SU-DHL-6 (cell line): ENCODE measurements around the gene NMU.

Experiments used
- H2AFZ ChIP-seq: fragments of 200-600 bp; sonication (generic); 2 replicates; pipeline ENCODE4 v1.6.1; 2014; ENCODE audit warnings: low read depth, mild to moderate bottlenecking, moderate library complexity, mixed read lengths, antibody characterized with exemption, low read length; ENCODE audit not compliant: severe bottlenecking
- H3F3A ChIP-seq: fragments of 200-600 bp; shearing (Covaris generic); 2 replicates; pipeline ENCODE4 v1.6.0; 2016; ENCODE audit warnings: antibody characterized with exemption, mild to moderate bottlenecking; ENCODE audit not compliant: insufficient read depth
- H3K27ac ChIP-seq: fragments of 200-600 bp; sonication (generic); 2 replicates; pipeline ENCODE4 v1.5.1; 2016; ENCODE audit warnings: low read depth, mild to moderate bottlenecking, low read length, moderate library complexity, mixed read lengths
- H3K27me3 ChIP-seq: fragments of 200-600 bp; sonication (generic), shearing (Covaris generic); 2 replicates; pipeline ENCODE4 v1.6.0; 2014; ENCODE audit warnings: mild to moderate bottlenecking, low read length
- H3K36me3 ChIP-seq: fragments of 200-600 bp; sonication (generic); 2 replicates; pipeline ENCODE4 v1.6.1; 2014; ENCODE audit warnings: mild to moderate bottlenecking, low read length, mixed read lengths
- H3K4me2 ChIP-seq: fragments of 300-600, 200-600 bp; shearing (Covaris generic), sonication (generic); 2 replicates; pipeline ENCODE4 v1.6.0; 2014; ENCODE audit warnings: low read length, low read depth, mild to moderate bottlenecking; ENCODE audit not compliant: poor library complexity, severe bottlenecking
- H3K4me3 ChIP-seq: fragments of 200-600 bp; sonication (generic); 2 replicates; pipeline ENCODE4 v1.5.1; 2014; ENCODE audit warnings: antibody characterized with exemption, low read length, mild to moderate bottlenecking, mixed read lengths; ENCODE audit not compliant: insufficient read depth, poor library complexity, severe bottlenecking
- H3K79me2 ChIP-seq: fragments of 200-600 bp; sonication (generic); 2 replicates; pipeline ENCODE4 v1.6.1; 2014; ENCODE audit warnings: mild to moderate bottlenecking, low read length, moderate library complexity; ENCODE audit not compliant: insufficient read depth
- H3K9ac ChIP-seq: fragments of 200-600 bp; sonication (generic); 2 replicates; pipeline ENCODE4 v1.7.0; 2014; ENCODE audit warnings: mild to moderate bottlenecking, low read length
- H3K9me2 ChIP-seq: fragments of 200-600 bp; sonication (generic); replicated peaks from 2 replicates; pipeline ENCODE4 v1.6.1; 2014; ENCODE audit warnings: low read length; ENCODE audit not compliant: insufficient read depth
- H3K9me3 ChIP-seq: fragments of 200-600 bp; sonication (generic); 2 replicates; pipeline ENCODE4 v1.6.1; 2014; ENCODE audit warnings: low read length, mixed read lengths; ENCODE audit not compliant: insufficient read depth
- H4K20me1 ChIP-seq: fragments of 200-600 bp; sonication (generic); 2 replicates; pipeline ENCODE4 v1.6.1; 2014; ENCODE audit warnings: low read depth, mild to moderate bottlenecking, antibody characterized with exemption, low read length, moderate library complexity, mixed read lengths
- EZH2phosphoT487 ChIP-seq: fragments of 200-600 bp; sonication (generic), shearing (Covaris generic); conservative IDR thresholded peaks from 2 replicates; pipeline ENCODE4 v1.6.1; 2018; ENCODE audit warnings: mild to moderate bottlenecking, antibody characterized with exemption, low read length, moderate library complexity, mixed read lengths
- TF ChIP-seq, protein P1 (sequence below): fragments of 200-600 bp; sonication (generic); IDR thresholded peaks from one replicate; pipeline ENCODE4 v1.5.1; 2017; ENCODE audit warnings: antibody characterized with exemption, mild to moderate bottlenecking, low read length, moderate library complexity; ENCODE audit not compliant: insufficient read depth, poor library complexity, severe bottlenecking

NMU gene

DNA sequence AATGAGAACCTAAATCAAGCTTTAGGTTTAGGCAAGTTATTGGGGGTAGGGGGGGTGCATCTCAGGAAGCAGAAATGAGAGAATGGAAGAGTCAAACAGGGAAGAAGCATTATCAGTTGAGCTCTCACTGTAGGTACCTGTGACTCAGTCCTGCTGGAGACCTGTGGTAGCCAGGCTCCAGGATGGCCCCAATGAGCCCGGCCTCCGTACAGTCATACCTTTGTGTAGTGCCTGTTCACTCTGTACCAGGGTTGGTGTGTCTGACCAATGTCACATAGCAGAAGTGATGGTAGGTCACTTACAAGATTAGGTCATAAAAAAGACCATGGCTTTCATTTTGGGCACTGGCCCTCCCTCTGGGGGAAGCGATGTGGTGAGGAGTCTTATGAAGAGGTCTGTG, 45.3 kb upstream of the NMU start:
- Histone ChIP-seq H3K27me3 (no peaks in the 10 kb centered on the region), H3K9me2 (no peaks in the 10 kb centered on the region), H3K36me3 (no peaks in the 10 kb centered on the region), H3K4me2 (no peak overlapping the region), H4K20me1 (no peaks in the 10 kb centered on the region), H2AFZ (no peak overlapping the region), H3K9me3 (no peaks in the 10 kb centered on the region), H3K79me2 (no peaks in the 10 kb centered on the region), H3K4me3 (no peak overlapping the region), H3F3A (no peaks in the 10 kb centered on the region), H3K9ac (no peak overlapping the region), H3K27ac (no peak overlapping the region)
- TF ChIP-seq, protein P1, sequence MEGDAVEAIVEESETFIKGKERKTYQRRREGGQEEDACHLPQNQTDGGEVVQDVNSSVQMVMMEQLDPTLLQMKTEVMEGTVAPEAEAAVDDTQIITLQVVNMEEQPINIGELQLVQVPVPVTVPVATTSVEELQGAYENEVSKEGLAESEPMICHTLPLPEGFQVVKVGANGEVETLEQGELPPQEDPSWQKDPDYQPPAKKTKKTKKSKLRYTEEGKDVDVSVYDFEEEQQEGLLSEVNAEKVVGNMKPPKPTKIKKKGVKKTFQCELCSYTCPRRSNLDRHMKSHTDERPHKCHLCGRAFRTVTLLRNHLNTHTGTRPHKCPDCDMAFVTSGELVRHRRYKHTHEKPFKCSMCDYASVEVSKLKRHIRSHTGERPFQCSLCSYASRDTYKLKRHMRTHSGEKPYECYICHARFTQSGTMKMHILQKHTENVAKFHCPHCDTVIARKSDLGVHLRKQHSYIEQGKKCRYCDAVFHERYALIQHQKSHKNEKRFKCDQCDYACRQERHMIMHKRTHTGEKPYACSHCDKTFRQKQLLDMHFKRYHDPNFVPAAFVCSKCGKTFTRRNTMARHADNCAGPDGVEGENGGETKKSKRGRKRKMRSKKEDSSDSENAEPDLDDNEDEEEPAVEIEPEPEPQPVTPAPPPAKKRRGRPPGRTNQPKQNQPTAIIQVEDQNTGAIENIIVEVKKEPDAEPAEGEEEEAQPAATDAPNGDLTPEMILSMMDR: no peak
- TF ChIP-seq EZH2phosphoT487: no peak

DNA sequence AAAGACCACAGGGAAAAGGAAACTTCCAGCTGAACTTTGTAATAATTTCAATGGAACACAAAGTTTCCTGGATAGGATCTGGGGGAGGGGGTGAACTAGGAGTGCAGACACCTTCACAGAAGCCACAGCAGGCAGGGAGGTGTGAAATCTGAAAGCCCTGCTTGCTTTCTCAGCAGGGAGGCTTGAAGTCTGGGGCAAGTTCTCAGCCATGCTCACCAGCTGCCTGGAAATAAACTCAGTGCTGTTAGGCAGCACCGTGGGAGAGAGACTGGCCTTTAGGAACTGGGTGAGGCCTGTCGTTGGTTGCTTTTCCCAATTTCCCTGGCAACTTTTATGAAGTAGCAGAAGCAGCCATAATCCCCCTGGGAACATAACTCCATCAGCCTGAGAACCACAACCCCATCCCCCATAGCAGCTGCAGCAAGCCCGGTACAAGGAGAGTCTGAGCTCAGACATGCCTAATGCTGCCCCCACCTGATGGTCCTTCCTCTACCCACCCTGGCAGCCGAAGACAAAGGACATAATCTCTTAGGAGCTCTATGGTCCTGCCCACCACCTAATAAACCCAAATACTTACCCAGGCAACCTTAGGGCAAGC, 39.2 kb upstream of the NMU start:
- Histone ChIP-seq H3K27me3 (no peaks in the 10 kb centered on the region), H3K27ac (no peak overlapping the region), H3K9me3 (no peaks in the 10 kb centered on the region), H3K9me2 (no peaks in the 10 kb centered on the region), H3K9ac (no peak overlapping the region), H3F3A (no peaks in the 10 kb centered on the region), H4K20me1 (no peaks in the 10 kb centered on the region), H3K4me3 (no peak overlapping the region), H3K4me2 (no peak overlapping the region), H2AFZ (no peak overlapping the region), H3K79me2 (no peaks in the 10 kb centered on the region), H3K36me3 (no peaks in the 10 kb centered on the region)
- no peak for TF ChIP-seq EZH2phosphoT487
- TF ChIP-seq, protein P1: no peak

DNA sequence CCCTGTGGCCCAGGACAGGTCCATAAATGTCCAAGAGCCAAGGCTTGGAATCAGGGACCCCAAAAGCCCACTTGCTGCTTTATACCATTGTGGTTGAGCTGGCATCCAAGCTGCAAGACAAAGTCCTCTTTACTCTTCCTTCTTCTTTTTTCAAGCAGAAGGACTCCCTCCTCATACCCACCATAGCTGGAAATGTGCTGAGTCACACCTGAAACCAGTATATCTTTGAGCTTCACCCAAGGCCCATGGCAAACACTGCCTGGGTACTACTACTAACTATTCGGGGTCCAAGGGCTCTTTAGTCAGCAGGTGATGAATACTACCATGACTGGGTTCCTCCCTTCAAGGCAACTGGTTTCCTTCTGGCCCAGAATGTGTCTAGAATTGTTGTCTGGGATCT, 37.3 kb upstream of the NMU start:
- H2AFZ ChIP-seq: no peak overlapping the region
- H3K9me2 ChIP-seq: no peaks in the 10 kb centered on the region
- H3K36me3 ChIP-seq: no peaks in the 10 kb centered on the region
- H3K27ac ChIP-seq: no peak overlapping the region
- no peak overlapping the region for H3K4me2 ChIP-seq
- H3K4me3 ChIP-seq: no peak overlapping the region
- H3K79me2 ChIP-seq: no peaks in the 10 kb centered on the region
- TF ChIP-seq, protein P1: no peak
- TF ChIP-seq EZH2phosphoT487: no peak
- H4K20me1 ChIP-seq: no peaks in the 10 kb centered on the region
- no peaks in the 10 kb centered on the region for H3K27me3 ChIP-seq
- no peaks in the 10 kb centered on the region for H3F3A ChIP-seq
- H3K9ac ChIP-seq: no peak overlapping the region
- H3K9me3 ChIP-seq: no peaks in the 10 kb centered on the region

DNA sequence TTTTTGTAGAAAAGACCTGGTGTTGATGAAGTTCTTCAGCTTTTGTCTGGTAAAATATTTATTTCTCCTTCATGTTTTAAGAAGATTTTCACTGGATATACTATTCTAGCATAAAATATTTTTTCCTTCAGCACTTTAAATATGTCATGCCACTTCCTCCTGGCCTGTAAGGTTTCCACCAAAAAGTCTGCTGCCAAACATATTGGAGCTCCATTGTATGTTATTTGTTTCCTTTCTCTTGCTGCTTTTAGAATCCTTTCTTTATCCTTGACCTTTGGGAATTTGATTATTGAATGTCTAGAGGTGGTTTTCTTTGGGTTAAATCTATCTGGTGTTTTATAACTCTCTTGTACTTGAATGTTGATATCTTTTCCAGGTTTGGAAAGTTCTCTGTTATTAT, 35.6 kb upstream of the NMU start:
- no peaks in the 10 kb centered on the region for H4K20me1 ChIP-seq
- H3K4me3 ChIP-seq: no peak overlapping the region
- no peak overlapping the region for H3K9ac ChIP-seq
- H3K79me2 ChIP-seq: no peaks in the 10 kb centered on the region
- no peaks in the 10 kb centered on the region for H3K9me3 ChIP-seq
- H3K27me3 ChIP-seq: no peaks in the 10 kb centered on the region
- TF ChIP-seq, protein P1: no peak
- TF ChIP-seq EZH2phosphoT487: no peak
- H3K9me2 ChIP-seq: no peaks in the 10 kb centered on the region
- H3F3A ChIP-seq: no peaks in the 10 kb centered on the region
- H3K4me2 ChIP-seq: no peak overlapping the region
- H3K27ac ChIP-seq: no peak overlapping the region
- H3K36me3 ChIP-seq: no peaks in the 10 kb centered on the region
- H2AFZ ChIP-seq: no peak overlapping the region
